Thoracic aorta (tissue), 2 donors: ENCODE data around the gene TXLNA. TPM values are rescaled to one million over a fixed set of nuclear protein-coding genes. Genes with fewer than 3 reads are reported as not detected.

Experiments used
- ATAC-seq: fragments of 150-250 bp; one replicate; pipeline ENCODE4 v1.8.0; 2017; ENCODE audit warnings: low read depth; ENCODE audit not compliant: insufficient number of reproducible peaks, low FRiP score
- DNase-seq: peaks from one replicate; pipeline ENCODE4 v3.0.0-alpha.2; 2020; ENCODE audit warnings: low spot score
- H3K27ac ChIP-seq, 2 donors: fragments of 200-600 bp; sonication (generic); 1 replicate in 1 of 2; 2 replicates in 1 of 2; pipeline ENCODE4 v1.5.1; 2016; ENCODE audit warnings: mild to moderate bottlenecking in 2 of 2, moderate library complexity in 2 of 2
- H3K27me3 ChIP-seq: fragments of 200-600 bp; sonication (generic); replicated peaks from 2 replicates; pipeline ENCODE4 v1.6.0; 2016; ENCODE audit warnings: mild to moderate bottlenecking; ENCODE audit not compliant: insufficient read depth
- H3K36me3 ChIP-seq: fragments of 200-600 bp; sonication (generic); one replicate; pipeline ENCODE4 v1.5.1; 2016
- H3K4me1 ChIP-seq, 2 donors: fragments of 200-600 bp; sonication (generic); 1 replicate in 1 of 2; 2 replicates in 1 of 2; pipeline versions ENCODE4 v1.5.1 to v1.6.0; 2016; ENCODE audit warnings: low read depth in 2 of 2, mild to moderate bottlenecking in 1 of 2; ENCODE audit not compliant: control insufficient read depth in 1 of 2
- H3K4me3 ChIP-seq: fragments of 200-600 bp; sonication (generic); 2 replicates; pipeline ENCODE4 v1.5.1; 2016; ENCODE audit warnings: mild to moderate bottlenecking
- H3K9me3 ChIP-seq: fragments of 200-600 bp; sonication (generic); 2 replicates; pipeline ENCODE4 v1.5.1; 2016
- CTCF ChIP-seq: fragments of 200-600 bp; sonication (generic); IDR thresholded peaks from one replicate; pipeline ENCODE4 v1.5.1; 2019; ENCODE audit warnings: antibody characterized with exemption
- total RNA-seq, 2 donors: library from RNA; depleted of rRNA; stranded (reverse); fragments of >200 nt; gene quantifications; one replicate each; pipeline versions ENCODE4 v1.1.0 to v1.2.3, GENCODE V29; 2016

The TXLNA gene
- total RNA-seq, 2 donors from 2014 or later: 57.5 to 89.5 TPM

GRCh38 chr1:32221581-32221979 is 42.1 kb downstream of the TXLNA start:
- Histone ChIP-seq H3K4me3 (peak overlapping the region; percentile 99), H3K27me3 (no peaks in the 10 kb centered on the region), H3K36me3 (peaks cover 31% of the 10 kb centered on the region), H3K27ac (peak overlapping the region; percentile 96 to 98), H3K4me1 (peaks cover 19 to 31% of the 10 kb centered on the region in 2 donors), H3K9me3 (no peaks in the 10 kb centered on the region)
- TF ChIP-seq CTCF: no peak
- DNase-seq (no peak), ATAC-seq (no peak)

GRCh38 chr1:32221980-32222755 is 42.7 kb downstream of the TXLNA start, which contains the start of the genes EIF3I and TMEM234:
TSS of gene EIF3I (plus strand) at chr1:32222407. CDS start at chr1:32222442, 35 bp downstream.
TSS of gene TMEM234 (minus strand) at chr1:32222353. CDS start at chr1:32222322, 31 bp downstream.
- H3K27ac ChIP-seq: peak within 1 kb of the TSS; percentile 96 to 98
- H3K4me3 ChIP-seq: peak within 1 kb of the TSS; percentile 99
- ATAC-seq (peak; percentile 90), DNase-seq (peak; percentile 83)
- H3K9me3 ChIP-seq: no peaks in the 10 kb centered on the region
- H3K27me3 ChIP-seq: no peaks in the 10 kb centered on the region
- peaks cover 19 to 31% of the 10 kb centered on the region in 2 donors for H3K4me1 ChIP-seq
- H3K36me3 ChIP-seq: peaks cover 28% of the 10 kb centered on the region
- no peak for TF ChIP-seq CTCF

- Histone ChIP-seq H3K9me3 (no peaks in the 10 kb centered on the region), H3K27me3 (no peaks in the 10 kb centered on the region), H3K36me3 (peaks cover 37% of the 10 kb centered on the region), H3K4me3 (peak overlapping the region; percentile 99), H3K4me1 (peaks cover 19 to 31% of the 10 kb centered on the region in 2 donors), H3K27ac (peak overlapping the region in 1 of 2 donors; percentile 24)
- no peak for TF ChIP-seq CTCF
- DNase-seq: no peak
- ATAC-seq: no peak
Measured at GRCh38 chr1:32223683-32224082, 44.2 kb downstream of the TXLNA start.

- no peak for TF ChIP-seq CTCF
- ATAC-seq (no peak), DNase-seq (no peak)
- Histone ChIP-seq H3K27ac (no peak overlapping the region), H3K4me3 (no peak overlapping the region), H3K9me3 (no peaks in the 10 kb centered on the region), H3K36me3 (peaks cover 43% of the 10 kb centered on the region), H3K4me1 (peaks cover 19 to 31% of the 10 kb centered on the region in 2 donors), H3K27me3 (no peaks in the 10 kb centered on the region)
Measured at GRCh38 chr1:32224285-32224684, 44.8 kb downstream of the TXLNA start.

- H3K4me1 ChIP-seq: peaks cover 2 to 4% of the 10 kb centered on the region in 2 donors
- H3K27ac ChIP-seq: no peak overlapping the region
- no peak for DNase-seq
- H3K9me3 ChIP-seq: no peaks in the 10 kb centered on the region
- H3K27me3 ChIP-seq: no peaks in the 10 kb centered on the region
- peaks cover 77% of the 10 kb centered on the region for H3K36me3 ChIP-seq
- H3K4me3 ChIP-seq: no peak overlapping the region
- no peak for ATAC-seq
- TF ChIP-seq CTCF: no peak
Measured at GRCh38 chr1:32228771-32229170, 49.3 kb downstream of the TXLNA start.
